HepG2 (cell line): ENCODE measurements around the gene CTRL. TPM values are rescaled to one million over a fixed set of nuclear protein-coding genes. Genes with fewer than 3 reads are reported as not detected.

Experiments
- BHLHE40 ChIP-seq: IDR thresholded peaks from 2 replicates; pipeline ENCODE4 v1.6.1; 2011; ENCODE audit warnings: low read length, improper control_type of control experiment
- GPN1 ChIP-seq: sonication (generic); formaldehyde crosslinking; IDR thresholded peaks from 2 replicates; pipeline ENCODE4 v1.5.1; 2020; ENCODE audit warnings: missing genetic modification reagents, borderline replicate concordance
- MTA1 ChIP-seq: sonication (generic); formaldehyde crosslinking; IDR thresholded peaks from 2 replicates; pipeline ENCODE4 v1.4.0; 2020; ENCODE audit warnings: missing genetic modification reagents, mild to moderate bottlenecking, borderline replicate concordance
- SP140L ChIP-seq: sonication (generic); formaldehyde crosslinking; IDR thresholded peaks from 2 replicates; pipeline ENCODE4 v1.4.0; 2020; ENCODE audit warnings: missing genetic modification reagents, borderline replicate concordance
- ZFP1 ChIP-seq: IDR thresholded peaks from 2 replicates; pipeline ENCODE4 v1.6.1; 2016
- ZFP41 ChIP-seq: sonication (generic); formaldehyde crosslinking; IDR thresholded peaks from 2 replicates; pipeline ENCODE4 v1.4.0; 2020; ENCODE audit warnings: mild to moderate bottlenecking, missing genetic modification reagents, borderline replicate concordance
- ZMYM4 ChIP-seq: sonication (generic); formaldehyde crosslinking; IDR thresholded peaks from 2 replicates; pipeline ENCODE4 v1.8.1; 2023; ENCODE audit warnings: mild to moderate bottlenecking, missing genetic modification reagents
- ZNF3 ChIP-seq: IDR thresholded peaks from 2 replicates; pipeline ENCODE4 v1.7.0; 2017; ENCODE audit warnings: inconsistent platforms
- ZSCAN31 ChIP-seq: sonication (generic); formaldehyde crosslinking; IDR thresholded peaks from 2 replicates; pipeline ENCODE4 v1.5.0; 2020; ENCODE audit warnings: low read depth, mild to moderate bottlenecking, missing genetic modification reagents
- polyA plus RNA-seq, 8 experiments: library from polyadenylated mRNA; depleted of rRNA in 3 of 8; stranded (reverse) in 7 of 8; unstranded in 1 of 8; fragments of >200 nt; fragmentation: Illumina TruSeq in 4 of 8; extraction: Trizol in 4 of 8; gene quantifications; 2 replicates each; pipeline versions ENCODE4 v1.2.1 to v1.2.3, GENCODE V29; 2011 to 2016; ENCODE audit warnings: low read depth in 4 of 8, missing spikeins in 1 of 8, mixed read lengths in 1 of 8; ENCODE audit not compliant: insufficient read depth in 1 of 8
- total RNA-seq, 5 experiments: library from RNA; depleted of rRNA; stranded (reverse); fragments of >200 nt; fragmentation: Illumina TruSeq; extraction: Trizol; gene quantifications; 2 replicates each; pipeline ENCODE4 v1.2.3, GENCODE V29; 2016; ENCODE audit warnings: low read depth in 1 of 5
- TF ChIP-seq, protein P1 (sequence below): sonication (generic); formaldehyde crosslinking; IDR thresholded peaks from 2 replicates; pipeline ENCODE4 v1.9.0; 2021; ENCODE audit warnings: missing genetic modification reagents, borderline replicate concordance
- TF ChIP-seq, protein P2 (sequence below): sonication (generic); formaldehyde crosslinking; conservative IDR thresholded peaks from 2 replicates; pipeline ENCODE4 v1.4.0; 2020; ENCODE audit warnings: missing genetic modification reagents
- TF ChIP-seq, protein P3 (sequence below): sonication (generic); formaldehyde crosslinking; IDR thresholded peaks from 2 replicates; pipeline ENCODE4 v1.5.1; 2020; ENCODE audit warnings: missing genetic modification reagents, mild to moderate bottlenecking, borderline replicate concordance
- TF ChIP-seq, protein P4 (sequence below): sonication (generic); formaldehyde crosslinking; IDR thresholded peaks from 2 replicates; pipeline ENCODE4 v1.4.0; 2020; ENCODE audit warnings: mild to moderate bottlenecking, missing genetic modification reagents, borderline replicate concordance
- TF ChIP-seq, protein P5 (sequence below): sonication (generic); formaldehyde crosslinking; IDR thresholded peaks from 2 replicates; pipeline ENCODE4 v1.5.0; 2020; ENCODE audit warnings: missing genetic modification reagents

CTRL gene
- total and polyA plus RNA-seq, 2 of the 13 experiments (the other 11 are each of a cell fraction or from before 2014, with no cell fraction given) = 1.9 to 2.7 TPM

DNA sequence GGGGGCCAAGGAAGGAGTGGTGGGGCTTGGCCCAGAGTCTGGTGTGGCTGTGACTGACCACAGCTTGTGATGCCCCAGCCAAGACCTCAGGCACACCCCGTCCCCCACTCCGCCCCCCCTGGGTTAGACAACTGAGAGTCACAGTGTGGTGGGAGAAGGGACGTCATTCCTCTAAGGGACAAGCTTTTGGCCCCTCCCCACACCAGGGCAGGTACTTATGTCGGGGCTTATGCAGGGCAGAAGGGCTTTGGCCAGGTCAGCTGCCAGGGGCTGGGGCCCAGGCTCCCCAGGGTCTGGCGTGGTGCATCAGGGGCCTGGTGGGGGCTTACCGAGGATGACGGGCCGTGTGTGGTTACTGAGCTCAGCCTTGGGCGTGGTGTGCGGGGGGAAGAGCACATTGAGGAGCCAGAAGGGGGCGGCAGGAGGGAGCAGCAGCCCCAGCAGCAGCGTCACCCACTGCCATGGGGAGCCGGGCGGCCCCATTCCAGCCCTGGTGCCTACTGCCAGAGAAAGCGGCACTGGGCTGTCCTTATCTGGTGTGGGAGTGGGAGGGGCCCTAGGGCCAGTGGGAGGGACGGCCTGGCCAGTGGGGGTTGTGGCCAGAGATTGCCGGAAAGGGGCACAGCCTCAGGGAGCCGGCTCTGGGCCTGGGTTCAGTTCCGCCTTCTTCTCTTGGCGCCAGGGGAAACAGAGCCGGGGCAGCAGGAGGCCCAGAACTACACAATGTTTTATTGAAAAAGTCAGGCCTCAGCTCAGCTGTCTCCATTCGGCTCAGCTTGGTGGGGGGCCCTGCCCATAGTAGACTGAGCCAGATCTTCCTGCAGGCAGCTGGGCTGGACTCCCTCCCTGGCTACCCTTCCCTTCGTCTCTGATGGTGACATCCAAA is 12.2 kb upstream of the CTRL start, which contains the start of gene LCAT (continued):
- no peak for TF ChIP-seq ZFP41
- TF ChIP-seq ZNF3 (CRISPR knock-in tag) = no peak
- TF ChIP-seq ZMYM4 = no peak; the same call in none of the 2 replicates
- TF ChIP-seq, protein P1, sequence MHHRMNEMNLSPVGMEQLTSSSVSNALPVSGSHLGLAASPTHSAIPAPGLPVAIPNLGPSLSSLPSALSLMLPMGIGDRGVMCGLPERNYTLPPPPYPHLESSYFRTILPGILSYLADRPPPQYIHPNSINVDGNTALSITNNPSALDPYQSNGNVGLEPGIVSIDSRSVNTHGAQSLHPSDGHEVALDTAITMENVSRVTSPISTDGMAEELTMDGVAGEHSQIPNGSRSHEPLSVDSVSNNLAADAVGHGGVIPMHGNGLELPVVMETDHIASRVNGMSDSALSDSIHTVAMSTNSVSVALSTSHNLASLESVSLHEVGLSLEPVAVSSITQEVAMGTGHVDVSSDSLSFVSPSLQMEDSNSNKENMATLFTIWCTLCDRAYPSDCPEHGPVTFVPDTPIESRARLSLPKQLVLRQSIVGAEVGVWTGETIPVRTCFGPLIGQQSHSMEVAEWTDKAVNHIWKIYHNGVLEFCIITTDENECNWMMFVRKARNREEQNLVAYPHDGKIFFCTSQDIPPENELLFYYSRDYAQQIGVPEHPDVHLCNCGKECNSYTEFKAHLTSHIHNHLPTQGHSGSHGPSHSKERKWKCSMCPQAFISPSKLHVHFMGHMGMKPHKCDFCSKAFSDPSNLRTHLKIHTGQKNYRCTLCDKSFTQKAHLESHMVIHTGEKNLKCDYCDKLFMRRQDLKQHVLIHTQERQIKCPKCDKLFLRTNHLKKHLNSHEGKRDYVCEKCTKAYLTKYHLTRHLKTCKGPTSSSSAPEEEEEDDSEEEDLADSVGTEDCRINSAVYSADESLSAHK (CRISPR knock-in tag) = peak; percentile 78; the same call in 1 of the 2 replicates
- TF ChIP-seq, protein P2, sequence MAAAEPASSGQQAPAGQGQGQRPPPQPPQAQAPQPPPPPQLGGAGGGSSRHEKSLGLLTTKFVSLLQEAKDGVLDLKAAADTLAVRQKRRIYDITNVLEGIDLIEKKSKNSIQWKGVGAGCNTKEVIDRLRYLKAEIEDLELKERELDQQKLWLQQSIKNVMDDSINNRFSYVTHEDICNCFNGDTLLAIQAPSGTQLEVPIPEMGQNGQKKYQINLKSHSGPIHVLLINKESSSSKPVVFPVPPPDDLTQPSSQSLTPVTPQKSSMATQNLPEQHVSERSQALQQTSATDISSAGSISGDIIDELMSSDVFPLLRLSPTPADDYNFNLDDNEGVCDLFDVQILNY (CRISPR knock-in tag) = peak; percentile 58; the same call in 1 of the 2 replicates
- TF ChIP-seq ZFP1 (CRISPR knock-in tag) = no peak
- no peak for TF ChIP-seq BHLHE40
- TF ChIP-seq GPN1 (CRISPR knock-in tag) = no peak
- TF ChIP-seq, protein P3, sequence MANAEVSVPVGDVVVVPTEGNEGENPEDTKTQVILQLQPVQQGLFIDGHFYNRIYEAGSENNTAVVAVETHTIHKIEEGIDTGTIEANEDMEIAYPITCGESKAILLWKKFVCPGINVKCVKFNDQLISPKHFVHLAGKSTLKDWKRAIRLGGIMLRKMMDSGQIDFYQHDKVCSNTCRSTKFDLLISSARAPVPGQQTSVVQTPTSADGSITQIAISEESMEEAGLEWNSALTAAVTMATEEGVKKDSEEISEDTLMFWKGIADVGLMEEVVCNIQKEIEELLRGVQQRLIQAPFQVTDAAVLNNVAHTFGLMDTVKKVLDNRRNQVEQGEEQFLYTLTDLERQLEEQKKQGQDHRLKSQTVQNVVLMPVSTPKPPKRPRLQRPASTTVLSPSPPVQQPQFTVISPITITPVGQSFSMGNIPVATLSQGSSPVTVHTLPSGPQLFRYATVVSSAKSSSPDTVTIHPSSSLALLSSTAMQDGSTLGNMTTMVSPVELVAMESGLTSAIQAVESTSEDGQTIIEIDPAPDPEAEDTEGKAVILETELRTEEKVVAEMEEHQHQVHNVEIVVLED = peak; percentile 25; the same call in 1 of the 2 replicates
- TF ChIP-seq MTA1 (CRISPR knock-in tag) = peak; percentile 14; the same call in 1 of the 2 replicates
- TF ChIP-seq, protein P4, sequence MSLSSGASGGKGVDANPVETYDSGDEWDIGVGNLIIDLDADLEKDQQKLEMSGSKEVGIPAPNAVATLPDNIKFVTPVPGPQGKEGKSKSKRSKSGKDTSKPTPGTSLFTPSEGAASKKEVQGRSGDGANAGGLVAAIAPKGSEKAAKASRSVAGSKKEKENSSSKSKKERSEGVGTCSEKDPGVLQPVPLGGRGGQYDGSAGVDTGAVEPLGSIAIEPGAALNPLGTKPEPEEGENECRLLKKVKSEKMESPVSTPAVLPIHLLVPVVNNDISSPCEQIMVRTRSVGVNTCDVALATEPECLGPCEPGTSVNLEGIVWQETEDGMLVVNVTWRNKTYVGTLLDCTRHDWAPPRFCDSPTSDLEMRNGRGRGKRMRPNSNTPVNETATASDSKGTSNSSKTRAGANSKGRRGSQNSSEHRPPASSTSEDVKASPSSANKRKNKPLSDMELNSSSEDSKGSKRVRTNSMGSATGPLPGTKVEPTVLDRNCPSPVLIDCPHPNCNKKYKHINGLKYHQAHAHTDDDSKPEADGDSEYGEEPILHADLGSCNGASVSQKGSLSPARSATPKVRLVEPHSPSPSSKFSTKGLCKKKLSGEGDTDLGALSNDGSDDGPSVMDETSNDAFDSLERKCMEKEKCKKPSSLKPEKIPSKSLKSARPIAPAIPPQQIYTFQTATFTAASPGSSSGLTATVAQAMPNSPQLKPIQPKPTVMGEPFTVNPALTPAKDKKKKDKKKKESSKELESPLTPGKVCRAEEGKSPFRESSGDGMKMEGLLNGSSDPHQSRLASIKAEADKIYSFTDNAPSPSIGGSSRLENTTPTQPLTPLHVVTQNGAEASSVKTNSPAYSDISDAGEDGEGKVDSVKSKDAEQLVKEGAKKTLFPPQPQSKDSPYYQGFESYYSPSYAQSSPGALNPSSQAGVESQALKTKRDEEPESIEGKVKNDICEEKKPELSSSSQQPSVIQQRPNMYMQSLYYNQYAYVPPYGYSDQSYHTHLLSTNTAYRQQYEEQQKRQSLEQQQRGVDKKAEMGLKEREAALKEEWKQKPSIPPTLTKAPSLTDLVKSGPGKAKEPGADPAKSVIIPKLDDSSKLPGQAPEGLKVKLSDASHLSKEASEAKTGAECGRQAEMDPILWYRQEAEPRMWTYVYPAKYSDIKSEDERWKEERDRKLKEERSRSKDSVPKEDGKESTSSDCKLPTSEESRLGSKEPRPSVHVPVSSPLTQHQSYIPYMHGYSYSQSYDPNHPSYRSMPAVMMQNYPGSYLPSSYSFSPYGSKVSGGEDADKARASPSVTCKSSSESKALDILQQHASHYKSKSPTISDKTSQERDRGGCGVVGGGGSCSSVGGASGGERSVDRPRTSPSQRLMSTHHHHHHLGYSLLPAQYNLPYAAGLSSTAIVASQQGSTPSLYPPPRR (CRISPR knock-in tag) = no peak; the same call in 1 of the 2 replicates
- TF ChIP-seq ZSCAN31 = peak; percentile 15; the same call in 1 of the 2 replicates
- TF ChIP-seq, protein P5, sequence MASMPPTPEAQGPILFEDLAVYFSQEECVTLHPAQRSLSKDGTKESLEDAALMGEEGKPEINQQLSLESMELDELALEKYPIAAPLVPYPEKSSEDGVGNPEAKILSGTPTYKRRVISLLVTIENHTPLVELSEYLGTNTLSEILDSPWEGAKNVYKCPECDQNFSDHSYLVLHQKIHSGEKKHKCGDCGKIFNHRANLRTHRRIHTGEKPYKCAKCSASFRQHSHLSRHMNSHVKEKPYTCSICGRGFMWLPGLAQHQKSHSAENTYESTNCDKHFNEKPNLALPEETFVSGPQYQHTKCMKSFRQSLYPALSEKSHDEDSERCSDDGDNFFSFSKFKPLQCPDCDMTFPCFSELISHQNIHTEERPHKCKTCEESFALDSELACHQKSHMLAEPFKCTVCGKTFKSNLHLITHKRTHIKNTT = no peak
- TF ChIP-seq SP140L (CRISPR knock-in tag) = no peak; the same call in 1 of the 2 replicates
